ENCODE results near the gene LCP1.
A peak's percentile ranks its signal among the peaks of the same experiment; 100 is the strongest.

Gene LCP1

GRCh38 chr13:46124531-46124966, 57.4 kb downstream of the LCP1 start:
- no peak for TF ChIP-seq POLR2A (IDR thresholded peaks at IDR 0.05; ENCODE audit: low read length)
- TF ChIP-seq GATA1 (IDR thresholded peaks at IDR 0.05; ENCODE audit: low read depth, low read length): no peak
- DNase-seq: no peak

GRCh38 chr13:46122304-46122703, 59.7 kb downstream of the LCP1 start:
- DNase-seq: no peak
- no peak for TF ChIP-seq GATA1 (IDR thresholded peaks at IDR 0.05; ENCODE audit: low read depth, low read length)
- TF ChIP-seq POLR2A (IDR thresholded peaks at IDR 0.05; ENCODE audit: low read length): no peak

GRCh38 chr13:46121597-46122163, 60.3 kb downstream of the LCP1 start:
- TF ChIP-seq POLR2A (IDR thresholded peaks at IDR 0.05; ENCODE audit: low read length) (no peak), GATA1 (IDR thresholded peaks at IDR 0.05; ENCODE audit: low read depth, low read length) (no peak)
- DNase-seq: no peak

- no peak for TF ChIP-seq POLR2A (IDR thresholded peaks at IDR 0.05; ENCODE audit: low read length)
- TF ChIP-seq GATA1 (IDR thresholded peaks at IDR 0.05; ENCODE audit: low read depth, low read length): no peak
- DNase-seq: no peak
These were observed 60.9 kb downstream of the LCP1 start for GRCh38 chr13:46121033-46121432.

GRCh38 chr13:46119883-46120614, 61.9 kb downstream of the LCP1 start:
- DNase-seq: peak; percentile 43 to 60
- TF ChIP-seq POLR2A (IDR thresholded peaks at IDR 0.05; ENCODE audit: low read length) (no peak), GATA1 (IDR thresholded peaks at IDR 0.05; ENCODE audit: low read depth, low read length) (no peak)

GRCh38 chr13:46116653-46117502, 65.1 kb downstream of the LCP1 start:
- no peak for DNase-seq
- TF ChIP-seq POLR2A (IDR thresholded peaks at IDR 0.05; ENCODE audit: low read length) (no peak), GATA1 (IDR thresholded peaks at IDR 0.05; ENCODE audit: low read depth, low read length) (no peak)

- DNase-seq: no peak
- TF ChIP-seq POLR2A (IDR thresholded peaks at IDR 0.05; ENCODE audit: low read length): no peak
- TF ChIP-seq GATA1 (IDR thresholded peaks at IDR 0.05; ENCODE audit: low read depth, low read length): no peak
These were observed 67.4 kb downstream of the LCP1 start for GRCh38 chr13:46114613-46115012.

- TF ChIP-seq GATA1 (IDR thresholded peaks at IDR 0.05; ENCODE audit: low read depth, low read length): no peak
- TF ChIP-seq POLR2A (IDR thresholded peaks at IDR 0.05; ENCODE audit: low read length): peak; percentile 14
- peak in 1 of 2 experiments; percentile 4 for DNase-seq
These were observed 68.4 kb downstream of the LCP1 start for GRCh38 chr13:46113596-46113995.

- no peak for TF ChIP-seq POLR2A (IDR thresholded peaks at IDR 0.05; ENCODE audit: low read length)
- no peak for TF ChIP-seq GATA1 (IDR thresholded peaks at IDR 0.05; ENCODE audit: low read depth, low read length)
- DNase-seq: no peak
These were observed 70.8 kb downstream of the LCP1 start for GRCh38 chr13:46111151-46111550.

- DNase-seq: no peak
- TF ChIP-seq GATA1 (IDR thresholded peaks at IDR 0.05; ENCODE audit: low read depth, low read length): no peak
- no peak for TF ChIP-seq POLR2A (IDR thresholded peaks at IDR 0.05; ENCODE audit: low read length)
These were observed 72.5 kb downstream of the LCP1 start for GRCh38 chr13:46109451-46109850.

GRCh38 chr13:46106839-46107371, 75.1 kb downstream of the LCP1 start:
- DNase-seq: no peak
- TF ChIP-seq GATA1 (IDR thresholded peaks at IDR 0.05; ENCODE audit: low read depth, low read length): no peak

GRCh38 chr13:46104868-46105267, 77.1 kb downstream of the LCP1 start, which contains the start of gene CPB2:
Gene CPB2, minus strand, starts transcription at chr13:46105033. Its CDS starts 24 bp downstream, at chr13:46105009.
- TF ChIP-seq POLR2A (IDR thresholded peaks at IDR 0.05; ENCODE audit: low read length) (no peak), GATA1 (IDR thresholded peaks at IDR 0.05; ENCODE audit: low read depth, low read length) (no peak)
- DNase-seq: no peak

GRCh38 chr13:46103037-46103436, 78.9 kb downstream of the LCP1 start:
- DNase-seq: no peak
- TF ChIP-seq GATA1 (IDR thresholded peaks at IDR 0.05; ENCODE audit: low read depth, low read length): no peak
- no peak for TF ChIP-seq POLR2A (IDR thresholded peaks at IDR 0.05; ENCODE audit: low read length)

GRCh38 chr13:46102255-46102605, 79.7 kb downstream of the LCP1 start:
- no peak for DNase-seq
- no peak for TF ChIP-seq POLR2A (IDR thresholded peaks at IDR 0.05; ENCODE audit: low read length)
- TF ChIP-seq GATA1 (IDR thresholded peaks at IDR 0.05; ENCODE audit: low read depth, low read length): no peak

Measured in erythroblast (primary cell).